Loucy (cell line): ENCODE measurements around the gene PDS5B.

Experiments
- H2AFZ ChIP-seq: fragments of 200-600 bp; sonication (generic); 2 replicates; pipeline ENCODE4 v1.6.0; 2016; ENCODE audit warnings: antibody characterized with exemption, mild to moderate bottlenecking, low read length, moderate library complexity
- H3F3A ChIP-seq: fragments of 200-600 bp; 2 replicates; pipeline ENCODE4 v1.6.0; 2016; ENCODE audit warnings: antibody characterized with exemption, low read depth, mild to moderate bottlenecking
- H3K27me3 ChIP-seq: fragments of 200-600 bp; sonication (generic); 2 replicates; pipeline ENCODE4 v1.6.1; 2014; ENCODE audit warnings: low read length, mild to moderate bottlenecking; ENCODE audit not compliant: insufficient read depth, poor library complexity, severe bottlenecking
- H3K36me3 ChIP-seq: fragments of 200-600 bp; sonication (generic); 2 replicates; pipeline ENCODE4 v1.6.1; 2016; ENCODE audit warnings: low read length; ENCODE audit not compliant: insufficient read depth
- H3K4me1 ChIP-seq: fragments of 200-600 bp; sonication (generic); 2 replicates; pipeline ENCODE4 v1.5.1; 2014; ENCODE audit warnings: low read length, mild to moderate bottlenecking; ENCODE audit not compliant: insufficient read depth, poor library complexity, severe bottlenecking
- H3K4me2 ChIP-seq: fragments of 200-600 bp; sonication (generic); 2 replicates; pipeline ENCODE4 v1.6.0; 2014; ENCODE audit warnings: antibody characterized with exemption, low read length, low read depth, mild to moderate bottlenecking; ENCODE audit not compliant: poor library complexity, severe bottlenecking
- H3K4me3 ChIP-seq: fragments of 200-600 bp; sonication (generic); 2 replicates; pipeline ENCODE4 v1.5.1; 2014; ENCODE audit warnings: low read length, mild to moderate bottlenecking, mixed read lengths; ENCODE audit not compliant: poor library complexity, severe bottlenecking
- H3K79me2 ChIP-seq: fragments of 200-600 bp; sonication (generic); 2 replicates; pipeline ENCODE4 v1.6.1; 2014; ENCODE audit warnings: low read length; ENCODE audit not compliant: insufficient read depth
- H3K9ac ChIP-seq: fragments of 200-600 bp; sonication (generic); 2 replicates; pipeline ENCODE4 v1.6.0; 2014; ENCODE audit warnings: mild to moderate bottlenecking, low read depth, low read length, moderate library complexity; ENCODE audit not compliant: poor library complexity, severe bottlenecking
- H3K9me2 ChIP-seq: fragments of 200-600 bp; sonication (generic); replicated peaks from 2 replicates; pipeline ENCODE4 v1.6.1; 2016; ENCODE audit warnings: low read depth, low read length, mixed read lengths
- H3K9me3 ChIP-seq: fragments of 200-600 bp; sonication (generic); 2 replicates; pipeline ENCODE4 v1.6.1; 2014; ENCODE audit warnings: mild to moderate bottlenecking, antibody characterized with exemption, low read length, low read depth; ENCODE audit not compliant: insufficient read depth
- H4K20me1 ChIP-seq: fragments of 200-600 bp; sonication (generic); 2 replicates; pipeline ENCODE4 v1.6.0; 2014; ENCODE audit warnings: antibody characterized with exemption, low read length, mild to moderate bottlenecking; ENCODE audit not compliant: insufficient read depth, poor library complexity, severe bottlenecking
- EZH2phosphoT487 ChIP-seq: fragments of 200-600 bp; IDR thresholded peaks from 2 replicates; pipeline ENCODE4 v1.6.1; 2018; ENCODE audit warnings: antibody characterized with exemption, mild to moderate bottlenecking, moderate library complexity, borderline replicate concordance
- TF ChIP-seq, protein P1 (sequence below): fragments of 200-600 bp; sonication (generic); conservative IDR thresholded peaks from 2 replicates; pipeline ENCODE4 v1.5.1; 2014; ENCODE audit warnings: mild to moderate bottlenecking, antibody characterized with exemption, low read length

The PDS5B gene

DNA sequence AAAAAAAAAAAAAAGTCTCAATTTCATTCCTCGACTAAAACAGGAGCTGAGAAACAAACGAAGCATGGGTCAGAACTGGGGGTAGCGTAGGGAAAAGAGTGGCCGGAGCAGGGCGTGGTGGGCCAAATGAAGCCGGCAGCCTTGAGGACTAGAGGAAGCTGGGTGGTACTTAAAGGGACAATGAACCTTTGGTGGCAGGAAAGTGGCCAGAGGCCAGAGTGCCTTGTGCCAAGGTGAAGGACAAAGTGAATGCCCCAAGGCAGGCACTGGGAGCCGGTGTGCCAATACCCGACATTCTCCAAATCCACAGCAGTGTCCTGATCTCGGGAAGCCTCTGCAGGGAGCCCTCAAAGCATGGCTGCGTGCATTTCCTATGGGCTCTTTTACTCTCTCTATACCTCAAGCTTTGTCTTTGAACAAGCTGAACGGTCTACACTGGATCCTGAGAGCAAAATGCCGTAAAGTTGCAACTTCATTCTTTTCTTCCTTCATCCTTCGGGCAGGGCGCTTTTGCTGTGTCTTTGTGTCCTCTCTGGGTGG lies 235.0 kb downstream of the PDS5B start:
- Histone ChIP-seq H3K4me2 (no peak overlapping the region), H3F3A (no peaks in the 10 kb centered on the region), H4K20me1 (no peaks in the 10 kb centered on the region), H3K36me3 (no peaks in the 10 kb centered on the region), H3K4me1 (no peaks in the 10 kb centered on the region), H3K9ac (no peak overlapping the region), H3K79me2 (no peaks in the 10 kb centered on the region), H3K9me3 (no peaks in the 10 kb centered on the region), H3K4me3 (no peak overlapping the region), H3K27me3 (no peaks in the 10 kb centered on the region), H2AFZ (no peak overlapping the region), H3K9me2 (no peaks in the 10 kb centered on the region)
- TF ChIP-seq, protein P1, sequence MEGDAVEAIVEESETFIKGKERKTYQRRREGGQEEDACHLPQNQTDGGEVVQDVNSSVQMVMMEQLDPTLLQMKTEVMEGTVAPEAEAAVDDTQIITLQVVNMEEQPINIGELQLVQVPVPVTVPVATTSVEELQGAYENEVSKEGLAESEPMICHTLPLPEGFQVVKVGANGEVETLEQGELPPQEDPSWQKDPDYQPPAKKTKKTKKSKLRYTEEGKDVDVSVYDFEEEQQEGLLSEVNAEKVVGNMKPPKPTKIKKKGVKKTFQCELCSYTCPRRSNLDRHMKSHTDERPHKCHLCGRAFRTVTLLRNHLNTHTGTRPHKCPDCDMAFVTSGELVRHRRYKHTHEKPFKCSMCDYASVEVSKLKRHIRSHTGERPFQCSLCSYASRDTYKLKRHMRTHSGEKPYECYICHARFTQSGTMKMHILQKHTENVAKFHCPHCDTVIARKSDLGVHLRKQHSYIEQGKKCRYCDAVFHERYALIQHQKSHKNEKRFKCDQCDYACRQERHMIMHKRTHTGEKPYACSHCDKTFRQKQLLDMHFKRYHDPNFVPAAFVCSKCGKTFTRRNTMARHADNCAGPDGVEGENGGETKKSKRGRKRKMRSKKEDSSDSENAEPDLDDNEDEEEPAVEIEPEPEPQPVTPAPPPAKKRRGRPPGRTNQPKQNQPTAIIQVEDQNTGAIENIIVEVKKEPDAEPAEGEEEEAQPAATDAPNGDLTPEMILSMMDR: no peak
- TF ChIP-seq EZH2phosphoT487: no peak

DNA sequence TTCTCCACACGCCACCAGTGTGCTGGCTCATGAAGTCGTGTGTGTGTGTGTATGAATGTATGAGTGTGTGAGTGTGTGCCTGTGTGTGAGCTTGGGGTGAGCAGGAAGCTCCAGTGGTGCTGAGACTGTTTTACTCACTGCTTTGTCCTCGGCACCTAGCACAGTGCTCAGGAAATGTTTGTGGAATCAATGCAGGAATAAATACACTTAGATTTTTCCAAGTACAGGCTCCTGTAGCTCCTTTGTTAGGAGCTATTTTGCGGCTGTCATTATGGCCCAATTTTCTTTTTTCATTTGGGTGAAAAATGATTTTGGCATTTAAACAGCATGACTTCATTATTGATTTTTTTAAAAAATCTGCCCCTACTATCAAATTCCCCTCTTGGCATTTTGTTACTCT lies 236.5 kb downstream of the PDS5B start:
- Histone ChIP-seq H3F3A (no peaks in the 10 kb centered on the region), H4K20me1 (no peaks in the 10 kb centered on the region), H3K79me2 (no peaks in the 10 kb centered on the region), H3K9me3 (no peaks in the 10 kb centered on the region), H2AFZ (no peak overlapping the region), H3K4me1 (no peaks in the 10 kb centered on the region), H3K4me2 (no peak overlapping the region), H3K27me3 (no peaks in the 10 kb centered on the region), H3K9me2 (no peaks in the 10 kb centered on the region), H3K36me3 (no peaks in the 10 kb centered on the region), H3K4me3 (no peak overlapping the region), H3K9ac (no peak overlapping the region)
- no peak for TF ChIP-seq EZH2phosphoT487
- TF ChIP-seq, protein P1: no peak

DNA sequence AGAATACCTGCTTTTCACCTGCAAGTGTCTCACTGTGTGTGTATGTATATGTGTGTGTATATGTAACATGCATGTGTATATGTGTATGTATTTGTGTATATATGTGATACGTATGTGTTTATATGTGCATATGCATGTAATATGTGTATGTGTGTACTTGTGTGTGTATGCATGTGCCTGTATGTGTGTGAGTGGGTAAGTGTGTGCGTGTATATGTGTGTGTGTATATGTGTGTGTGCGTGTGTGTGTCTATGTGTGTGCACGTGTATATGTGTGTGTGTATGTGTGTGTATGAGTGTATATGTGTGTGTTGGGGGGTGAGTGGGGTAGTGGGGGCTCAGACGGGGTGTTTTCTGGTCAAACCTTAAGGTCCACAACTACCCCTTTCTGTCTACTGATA lies 237.3 kb downstream of the PDS5B start:
- H3K4me1 ChIP-seq: no peaks in the 10 kb centered on the region
- no peaks in the 10 kb centered on the region for H3F3A ChIP-seq
- no peak overlapping the region for H2AFZ ChIP-seq
- no peaks in the 10 kb centered on the region for H3K9me2 ChIP-seq
- H4K20me1 ChIP-seq: no peaks in the 10 kb centered on the region
- H3K36me3 ChIP-seq: no peaks in the 10 kb centered on the region
- no peak overlapping the region for H3K4me3 ChIP-seq
- H3K9me3 ChIP-seq: no peaks in the 10 kb centered on the region
- H3K4me2 ChIP-seq: no peak overlapping the region
- TF ChIP-seq, protein P1: no peak
- no peak for TF ChIP-seq EZH2phosphoT487
- H3K27me3 ChIP-seq: no peaks in the 10 kb centered on the region
- no peak overlapping the region for H3K9ac ChIP-seq
- H3K79me2 ChIP-seq: no peaks in the 10 kb centered on the region
